K562 (cell line): ENCODE results near the gene FBXL12. TPM values are rescaled to one million over a fixed set of nuclear protein-coding genes. Genes with fewer than 3 reads are reported as not detected.
A peak's percentile ranks its signal among the peaks of the same experiment; 100 is the strongest.

ENCODE experiments used
- ATAC-seq: fragments of 200-7000 bp; cut with Tn5 transposase; 3 replicates; pipeline ENCODE4 v1.9.1; 2020; ENCODE audit warnings: moderate library complexity
- BruUV-seq: library from RNA; stranded (reverse); fragments of 400-500 nt; replicated peaks from 2 replicates; lab custom pipeline; 2021; lab: Mats Ljungman, UMichigan
- CTCF ChIA-PET: fragments of 300-600 bp; formaldehyde crosslinking; extraction: SDS; loops from one replicate; lab custom pipeline; 2021; ENCODE audit warnings: low intra/inter-chr PET ratio; lab: Yijun Ruan, JAX
- POLR2A ChIA-PET: fragments of 300-600, 350-650 bp; sonication (Branson Sonifier 250); formaldehyde crosslinking; extraction: SDS; loops from one replicate; lab custom pipeline; 2021; ENCODE audit warnings: antibody characterized with exemption, inconsistent platforms; lab: Yijun Ruan, JAX
- DNase-seq, 4 experiments: peaks; one replicate each; pipeline versions ENCODE4 v3.0.0 to v3.0.0-alpha.2; 2011 to 2018; ENCODE audit warnings: low spot score in 3 of 4, mixed read lengths in 3 of 4; ENCODE audit errors: extremely low read depth in 1 of 4
- FAIRE-seq: peaks from 2 replicates; lab custom pipeline; 2011; peaks lifted over from hg19 to GRCh38; lab: Jason Lieb, UNC
- H2AFZ ChIP-seq: 2 replicates; pipeline ENCODE4 v1.6.0; 2011; ENCODE audit warnings: low read depth, low read length, control low read depth, inconsistent platforms
- H3K27ac ChIP-seq: fragments of 200-600 bp; 3 replicates; pipeline ENCODE4 v1.8.0; 2011; ENCODE audit warnings: low read depth, mild to moderate bottlenecking, control low read depth, inconsistent platforms, low read length, moderate library complexity, mixed read lengths; ENCODE audit errors: extremely low read depth
- H3K27me3 ChIP-seq, 2 experiments: fragments of 300-600 bp in 1 of 2; 2 replicates in 1 of 2; 3 replicates in 1 of 2; pipeline versions ENCODE4 v1.6.0 to v1.8.0; 2011; ENCODE audit warnings: inconsistent platforms in 2 of 2, low read length in 2 of 2, mild to moderate bottlenecking in 1 of 2, mixed read lengths in 1 of 2, moderate library complexity in 1 of 2; ENCODE audit not compliant: control insufficient read depth in 2 of 2, insufficient read depth in 2 of 2
- H3K36me3 ChIP-seq: fragments of 300-600 bp; 3 replicates; pipeline ENCODE4 v1.8.0; 2011; ENCODE audit warnings: mild to moderate bottlenecking, low read length, inconsistent platforms; ENCODE audit not compliant: control insufficient read depth, insufficient read depth
- H3K4me1 ChIP-seq, 2 experiments: fragments of 200-600 bp in 1 of 2; replicated peaks in 1 of 2; 2 replicates in 1 of 2; 3 replicates in 1 of 2; pipeline versions ENCODE4 v1.5.1 to v1.8.0; 2011; ENCODE audit warnings: inconsistent platforms in 2 of 2, low read length in 2 of 2, mild to moderate bottlenecking in 1 of 2, mixed read lengths in 1 of 2, moderate library complexity in 1 of 2; ENCODE audit not compliant: control insufficient read depth in 2 of 2, insufficient read depth in 2 of 2
- H3K4me2 ChIP-seq: 2 replicates; pipeline ENCODE4 v1.6.1; 2011; ENCODE audit warnings: low read length, control low read depth, inconsistent platforms, mixed read lengths; ENCODE audit not compliant: insufficient read depth
- H3K4me3 ChIP-seq: fragments of 200-600 bp; sonication (generic), shearing (Covaris generic); 2 replicates; pipeline ENCODE4 v1.5.1; 2016; ENCODE audit warnings: control low read depth, inconsistent platforms
- H3K79me2 ChIP-seq: fragments of 200-600 bp; 3 replicates; pipeline ENCODE4 v1.8.0; 2011; ENCODE audit warnings: low read length, inconsistent platforms; ENCODE audit not compliant: control insufficient read depth, insufficient read depth
- H3K9ac ChIP-seq, 2 experiments: 2 replicates each; pipeline versions ENCODE4 v1.6.0 to v1.6.1; 2011; ENCODE audit warnings: low read depth in 2 of 2, low read length in 2 of 2, control low read depth in 1 of 2, inconsistent platforms in 1 of 2, mild to moderate bottlenecking in 1 of 2, mixed read lengths in 1 of 2; ENCODE audit not compliant: insufficient read depth in 1 of 2
- H3K9me1 ChIP-seq: one replicate; pipeline ENCODE4 v1.6.0; 2011; ENCODE audit warnings: inconsistent platforms, mild to moderate bottlenecking, low read length, moderate library complexity; ENCODE audit not compliant: control insufficient read depth, insufficient read depth
- H3K9me3 ChIP-seq: replicated peaks from 2 replicates; pipeline ENCODE4 v1.5.1; 2011; ENCODE audit warnings: low read depth, low read length, inconsistent platforms; ENCODE audit not compliant: control insufficient read depth, insufficient read depth
- H4K20me1 ChIP-seq: replicated peaks from 2 replicates; pipeline ENCODE4 v1.6.1; 2011; ENCODE audit warnings: low read length, inconsistent platforms, mixed read lengths; ENCODE audit not compliant: control insufficient read depth, insufficient read depth
- E2F4 ChIP-seq: sonication (generic); formaldehyde crosslinking; IDR thresholded peaks from 2 replicates; pipeline ENCODE4 v1.8.0; 2022; ENCODE audit warnings: mild to moderate bottlenecking, low read depth, missing genetic modification reagents
- E2F6 ChIP-seq, 2 experiments: IDR thresholded peaks; 2 replicates each; pipeline ENCODE4 v1.6.1; 2011; ENCODE audit warnings: borderline replicate concordance in 1 of 2, control low read depth in 1 of 2, low read depth in 1 of 2, low read length in 1 of 2, mild to moderate bottlenecking in 1 of 2, mixed read lengths in 1 of 2, moderate library complexity in 1 of 2; ENCODE audit not compliant: insufficient read depth in 1 of 2, insufficient read length in 1 of 2, poor library complexity in 1 of 2, severe bottlenecking in 1 of 2; ENCODE audit errors: extremely low read depth in 1 of 2
- NFIC ChIP-seq: fragments of 450-650 bp; IDR thresholded peaks from 2 replicates; pipeline ENCODE4 v1.6.1; 2017; ENCODE audit warnings: mild to moderate bottlenecking, inconsistent platforms
- RBFOX2 ChIP-seq: fragments of 200-400 bp; formaldehyde crosslinking; IDR thresholded peaks from 2 replicates; pipeline ENCODE4 v1.6.1; 2017; ENCODE audit warnings: low read depth, mild to moderate bottlenecking, low read length, moderate library complexity
- SAFB ChIP-seq: fragments of 200-400 bp; formaldehyde crosslinking; IDR thresholded peaks from 2 replicates; pipeline ENCODE4 v1.6.1; 2017; ENCODE audit warnings: low read depth, low read length, borderline replicate concordance
- WGBS: fragments of 100-300 bp; shearing (Covaris generic); methylation state at CpG from one replicate; pipeline ENCODE4 v1.1.6; 2016; ENCODE audit warnings: low coverage, mixed read lengths; ENCODE audit not compliant: insufficient coverage; ENCODE audit errors: missing lambda C conversion rate; 5-methylcytosine and 5-hydroxymethylcytosine counted together
- in situ Hi-C: fragments of 300-500 bp; cut with MboI; formaldehyde crosslinking; loops from 4 replicates; pipeline ENCODE4 v1.15.0; 2018; ENCODE audit warnings: inconsistent platforms, mixed read lengths
- intact Hi-C: fragments of 100-400 bp; cut with micrococcal nuclease; formaldehyde crosslinking; loops from 2 replicates; pipeline ENCODE4 v1.14.2; 2022
- polyA plus RNA-seq, 8 experiments: library from polyadenylated mRNA; depleted of rRNA in 4 of 8; stranded (reverse) in 5 of 8; unstranded in 3 of 8; fragments of >200 nt; fragmentation: Nextera tagmentation in 2 of 8; fragmentation: Illumina TruSeq in 1 of 8; extraction: Ambion mirVana in 2 of 8; extraction: Trizol in 1 of 8; gene quantifications; 2 replicates each; pipeline versions ENCODE4 v1.2.1 to v1.2.3, GENCODE V29; 2011 to 2014; ENCODE audit warnings: inconsistent platforms in 1 of 8, missing spikeins in 1 of 8
- total RNA-seq, 7 experiments: library from RNA; depleted of rRNA in 6 of 7; stranded (reverse); fragments of >200 nt in 6 of 7; fragmentation: Illumina TruSeq in 2 of 7; extraction: Trizol in 2 of 7; gene quantifications; 2 replicates each; pipeline versions ENCODE4 v1.2.1 to v1.2.3, GENCODE V29; 2011 to 2021; ENCODE audit warnings: low replicate concordance in 1 of 7

The FBXL12 gene
- total and polyA plus RNA-seq, 9 of the 15 experiments (the other 6 are each of a cell fraction or from before 2014, with no cell fraction given) = 2.7 to 40.5 (median 26.5) TPM

GRCh38 chr19:9839415-9839814 lies 20.5 kb upstream of the FBXL12 start:
- in situ Hi-C loops = no loop called here

GRCh38 chr19:9838324-9838723 lies 19.4 kb upstream of the FBXL12 start:
- Histone ChIP-seq H3K9me3 (no peaks in the 10 kb centered on the region), H3K4me1 (peaks cover 8 to 26% of the 10 kb centered on the region in 2 experiments; a peak in 3 of 5 replicates), H3K36me3 (peaks cover 60% of the 10 kb centered on the region; the same call in 2 of the 3 replicates), H3K4me2 (no peak overlapping the region), H3K79me2 (peaks cover 18% of the 10 kb centered on the region), H3K4me3 (no peak overlapping the region), H3K27ac (no peak overlapping the region), H2AFZ (no peak overlapping the region), H3K9me1 (peaks cover 2% of the 10 kb centered on the region), H3K9ac (peak overlapping the region in 1 of 2 experiments; percentile 58; a peak in 2 of 4 replicates), H3K27me3 (no peaks in the 10 kb centered on the region), H4K20me1 (no peaks in the 10 kb centered on the region)
- WGBS = 94% methylated on average over 14 of the region's 15 CpGs
- TF ChIP-seq RBFOX2 (0 out of 2 replicates have a peak, but pooled peaks have one; percentile 19), SAFB (no peak), E2F6 (IDR thresholded peaks at IDR 0.05; ENCODE audit: borderline replicate concordance in 1 of 2, extremely low read depth in 1 of 2, insufficient read depth in 1 of 2, insufficient read length in 1 of 2, low read depth in 1 of 2, low read length in 1 of 2, poor library complexity in 1 of 2, severe bottlenecking in 1 of 2) (no peak)
- CTCF ChIA-PET = interaction anchor here (0.7 kb wide), 1 partner anchor 11 kb away, joined by 3 read pairs; the partner anchor contains the start of gene UBL5
- in situ Hi-C loops (no loop called here), intact Hi-C loops (no loop called here)
- no TSS peak for BruUV-seq
- FAIRE-seq = no peak
- ATAC-seq = no peak
- DNase-seq = no peak
- POLR2A ChIA-PET = no interaction called here

More at GRCh38 chr19:9839415-9839814, 20.5 kb upstream of the FBXL12 start:
- Histone ChIP-seq H3K4me2 (no peak overlapping the region), H2AFZ (no peak overlapping the region), H3K36me3 (peaks cover 67% of the 10 kb centered on the region; the same call in 2 of the 3 replicates), H3K4me1 (peaks cover 8 to 26% of the 10 kb centered on the region in 2 experiments; a peak in 3 of 5 replicates), H3K27ac (no peak overlapping the region), H3K9ac (no peak overlapping the region), H4K20me1 (no peaks in the 10 kb centered on the region), H3K9me3 (no peaks in the 10 kb centered on the region), H3K79me2 (peaks cover 18% of the 10 kb centered on the region), H3K9me1 (peaks cover 2% of the 10 kb centered on the region), H3K4me3 (no peak overlapping the region), H3K27me3 (no peaks in the 10 kb centered on the region)
- FAIRE-seq = no peak
- no peak for ATAC-seq
- 92% methylated on average over 1 of the region's 1 CpG for WGBS
- CTCF ChIA-PET = no interaction called here
- DNase-seq = peak in 1 of 4 experiments; percentile 2
- POLR2A ChIA-PET = interaction anchor here (1.4 kb wide), 1 partner anchor 12 kb away, joined by 4 read pairs; the partner anchor contains the start of gene UBL5
- intact Hi-C loops = no loop called here
- TF ChIP-seq E2F4 (CRISPR knock-in tag) (no peak), NFIC (peak; percentile 71)
- BruUV-seq = no TSS peak
